Measurements from ENCODE around the gene OGDHL. TPM values are rescaled to one million over a fixed set of nuclear protein-coding genes. Genes with fewer than 3 reads are reported as not detected.

OGDHL gene
- polyA plus RNA-seq, 3 donors: 0.11 to 2.8 (median 0.16) TPM

- 68 to 77% (median 76%) methylated on average over 6 of the region's 6 CpGs for WGBS, 3 donors
- H3K27ac ChIP-seq (ENCODE audit: low read depth, low read length): no peak overlapping the region
These were observed 51.2 kb downstream of the OGDHL start for GRCh38 chr10:49710966-49711365.

- no peak overlapping the region for H3K27ac ChIP-seq (ENCODE audit: low read depth, low read length)
- WGBS, 3 donors: 52 to 66% (median 56%) methylated on average over 5 of the region's 5 CpGs
These were observed 52.2 kb downstream of the OGDHL start for GRCh38 chr10:49709934-49710333.

GRCh38 chr10:49707585-49707984 is 54.5 kb downstream of the OGDHL start:
- 66 to 80% (median 77%) methylated on average over 3 of the region's 3 CpGs for WGBS, 3 donors
- H3K27ac ChIP-seq (ENCODE audit: low read depth, low read length): no peak overlapping the region

GRCh38 chr10:49700997-49701396 is 61.1 kb downstream of the OGDHL start:
- 8 to 13% (median 10%) methylated on average over 3 of the region's 3 CpGs for WGBS, 3 donors
- no peak overlapping the region for H3K27ac ChIP-seq (ENCODE audit: low read depth, low read length)

GRCh38 chr10:49700211-49700610 is 61.9 kb downstream of the OGDHL start:
- no peak overlapping the region for H3K27ac ChIP-seq (ENCODE audit: low read depth, low read length)
- WGBS, 3 donors: 75 to 89% (median 89%) methylated on average over 3 of the region's 3 CpGs

GRCh38 chr10:49698679-49699078 is 63.4 kb downstream of the OGDHL start:
- WGBS, 3 donors: 71 to 76% (median 74%) methylated on average over 9 of the region's 9 CpGs
- no peak overlapping the region for H3K27ac ChIP-seq (ENCODE audit: low read depth, low read length)

GRCh38 chr10:49696311-49696710 is 65.8 kb downstream of the OGDHL start:
- no peak overlapping the region for H3K27ac ChIP-seq (ENCODE audit: low read depth, low read length)
- WGBS, 3 donors: 67 to 80% (median 74%) methylated on average over 7 of the region's 7 CpGs

GRCh38 chr10:49694466-49694865 is 67.7 kb downstream of the OGDHL start:
- 69 to 83% (median 81%) methylated on average over 6 of the region's 6 CpGs for WGBS, 3 donors
- H3K27ac ChIP-seq (ENCODE audit: low read depth, low read length): no peak overlapping the region

GRCh38 chr10:49691588-49691987 is 70.5 kb downstream of the OGDHL start:
- 32 to 46% (median 41%) methylated on average over 9 of the region's 9 CpGs for WGBS, 3 donors
- no peak overlapping the region for H3K27ac ChIP-seq (ENCODE audit: low read depth, low read length)

GRCh38 chr10:49690698-49691356 is 71.3 kb downstream of the OGDHL start:
- H3K27ac ChIP-seq (ENCODE audit: low read depth, low read length): no peak overlapping the region
- 7 to 9% (median 9%) methylated on average over 12 of the region's 12 CpGs for WGBS, 3 donors

- 16 to 22% (median 19%) methylated on average over 12 of the region's 12 CpGs for WGBS, 3 donors
- no peak overlapping the region for H3K27ac ChIP-seq (ENCODE audit: low read depth, low read length)
These were observed 72.1 kb downstream of the OGDHL start for GRCh38 chr10:49689882-49690510.

- WGBS, 3 donors: 22 to 24% (median 23%) methylated on average over 7 of the region's 7 CpGs
- H3K27ac ChIP-seq (ENCODE audit: low read depth, low read length): no peak overlapping the region
These were observed 73.2 kb downstream of the OGDHL start for GRCh38 chr10:49688920-49689319.

GRCh38 chr10:49688261-49688846 is 73.8 kb downstream of the OGDHL start:
- WGBS, 3 donors: 14 to 17% (median 17%) methylated on average over 8 of the region's 8 CpGs
- no peak overlapping the region for H3K27ac ChIP-seq (ENCODE audit: low read depth, low read length)

GRCh38 chr10:49686651-49687050 is 75.5 kb downstream of the OGDHL start:
- 66 to 78% (median 74%) methylated on average over 4 of the region's 4 CpGs for WGBS, 3 donors

More at GRCh38 chr10:49686651-49687050, 75.5 kb downstream of the OGDHL start:
- no peak overlapping the region for H3K27ac ChIP-seq (ENCODE audit: low read depth, low read length)

Other genes starting within 250 kb of the OGDHL start
- 1 to 10 TPM; 3.0 to 7.4 (median 3.3) TPM for gene ERCC6, start 223.2 kb downstream of the OGDHL start, polyA plus RNA-seq
- under 1 TPM in 1 of 3 donors, not detected in 2; 0.02 TPM for gene SLC18A3, start 152.0 kb downstream of the OGDHL start, polyA plus RNA-seq
- not detected for gene CHAT, start 148.3 kb downstream of the OGDHL start, polyA plus RNA-seq
- not detected for gene C10orf53, start 82.7 kb downstream of the OGDHL start, polyA plus RNA-seq
- gene PARG, start 179.7 kb upstream of the OGDHL start, polyA plus RNA-seq: 1 to 10 TPM; 4.5 to 7.1 (median 6.7) TPM
- gene TIMM23B, start 179.7 kb upstream of the OGDHL start, polyA plus RNA-seq: 10 to 100 TPM in 1 of 3 donors, 1 to 10 TPM in 2; 4.2 to 14.8 (median 9.0) TPM
- 10 to 100 TPM in 1 of 3 donors, 1 to 10 TPM in 2; 5.6 to 12.7 (median 9.4) TPM for gene AGAP6, start 226.1 kb upstream of the OGDHL start, polyA plus RNA-seq